ENCODE measurements around the gene RECQL5. TPM values are rescaled to one million over a fixed set of nuclear protein-coding genes. Genes with fewer than 3 reads are reported as not detected.

The RECQL5 gene
- total RNA-seq, 1 donor from 2014 or later = 17.3 TPM

DNA sequence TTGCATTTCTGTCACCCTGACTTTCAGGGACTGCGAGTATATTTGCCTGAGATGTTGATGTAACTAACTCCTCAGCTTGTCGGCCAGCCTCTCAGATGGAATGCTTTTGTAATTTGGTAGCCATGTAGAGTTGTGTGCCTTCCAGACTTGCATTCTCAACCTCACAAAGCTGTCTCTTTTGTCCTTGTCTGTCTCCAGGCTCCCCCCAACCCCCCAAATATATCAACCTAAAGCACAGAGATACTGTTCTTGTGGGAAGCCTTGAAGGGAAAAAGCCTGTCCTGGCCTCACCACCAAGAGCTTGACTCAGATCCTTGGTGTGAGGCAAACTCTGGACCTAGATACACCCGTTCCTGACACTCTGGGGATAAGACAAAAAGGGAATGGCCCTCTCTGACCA, 18.5 kb upstream of the RECQL5 start:
- intact Hi-C loops (cut with micrococcal nuclease) = no loop called here
- no peak overlapping the region for H3K4me3 ChIP-seq
- TF ChIP-seq, protein P1, sequence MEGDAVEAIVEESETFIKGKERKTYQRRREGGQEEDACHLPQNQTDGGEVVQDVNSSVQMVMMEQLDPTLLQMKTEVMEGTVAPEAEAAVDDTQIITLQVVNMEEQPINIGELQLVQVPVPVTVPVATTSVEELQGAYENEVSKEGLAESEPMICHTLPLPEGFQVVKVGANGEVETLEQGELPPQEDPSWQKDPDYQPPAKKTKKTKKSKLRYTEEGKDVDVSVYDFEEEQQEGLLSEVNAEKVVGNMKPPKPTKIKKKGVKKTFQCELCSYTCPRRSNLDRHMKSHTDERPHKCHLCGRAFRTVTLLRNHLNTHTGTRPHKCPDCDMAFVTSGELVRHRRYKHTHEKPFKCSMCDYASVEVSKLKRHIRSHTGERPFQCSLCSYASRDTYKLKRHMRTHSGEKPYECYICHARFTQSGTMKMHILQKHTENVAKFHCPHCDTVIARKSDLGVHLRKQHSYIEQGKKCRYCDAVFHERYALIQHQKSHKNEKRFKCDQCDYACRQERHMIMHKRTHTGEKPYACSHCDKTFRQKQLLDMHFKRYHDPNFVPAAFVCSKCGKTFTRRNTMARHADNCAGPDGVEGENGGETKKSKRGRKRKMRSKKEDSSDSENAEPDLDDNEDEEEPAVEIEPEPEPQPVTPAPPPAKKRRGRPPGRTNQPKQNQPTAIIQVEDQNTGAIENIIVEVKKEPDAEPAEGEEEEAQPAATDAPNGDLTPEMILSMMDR (IDR thresholded peaks at IDR 0.05; ENCODE audit: borderline replicate concordance) = no peak
- peak overlapping the region; percentile 81 for H3K27ac ChIP-seq (replicated peaks)
- H3K36me3 ChIP-seq = no peaks in the 10 kb centered on the region
- H3K27me3 ChIP-seq (ENCODE audit: low read depth) = no peaks in the 10 kb centered on the region
- DNase-seq = no peak
- no peaks in the 10 kb centered on the region for H3K9me3 ChIP-seq (replicated peaks)
- H3K4me1 ChIP-seq = peaks cover 80% of the 10 kb centered on the region

DNA sequence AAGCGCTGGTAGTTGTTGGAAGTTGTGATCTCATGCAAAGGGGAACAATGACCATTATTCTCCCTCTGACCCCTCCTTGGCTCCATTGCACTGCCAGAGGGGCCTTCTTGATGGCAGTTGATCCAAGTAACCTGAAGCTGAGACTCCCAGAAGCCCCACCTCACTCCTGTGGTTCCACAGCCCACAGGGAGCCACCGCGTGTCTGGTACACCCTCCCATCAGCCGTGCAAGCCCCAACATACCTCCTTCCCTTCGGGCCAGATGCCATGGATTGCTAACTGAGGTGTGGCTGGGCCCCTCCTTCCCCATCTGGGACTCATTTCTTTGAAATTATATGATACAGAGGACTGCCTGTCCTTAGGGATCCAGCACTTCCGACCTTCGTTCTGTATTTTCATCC, 18.0 kb upstream of the RECQL5 start:
- Histone ChIP-seq H3K4me3 (no peak overlapping the region), H3K4me1 (peaks cover 83% of the 10 kb centered on the region), H3K27ac (replicated peaks) (peak overlapping the region; percentile 81), H3K9me3 (replicated peaks) (no peaks in the 10 kb centered on the region), H3K36me3 (no peaks in the 10 kb centered on the region), H3K27me3 (ENCODE audit: low read depth) (no peaks in the 10 kb centered on the region)
- TF ChIP-seq, protein P1 (IDR thresholded peaks at IDR 0.05; ENCODE audit: borderline replicate concordance) = no peak
- intact Hi-C loops (cut with micrococcal nuclease) = no loop called here
- DNase-seq = no peak

DNA sequence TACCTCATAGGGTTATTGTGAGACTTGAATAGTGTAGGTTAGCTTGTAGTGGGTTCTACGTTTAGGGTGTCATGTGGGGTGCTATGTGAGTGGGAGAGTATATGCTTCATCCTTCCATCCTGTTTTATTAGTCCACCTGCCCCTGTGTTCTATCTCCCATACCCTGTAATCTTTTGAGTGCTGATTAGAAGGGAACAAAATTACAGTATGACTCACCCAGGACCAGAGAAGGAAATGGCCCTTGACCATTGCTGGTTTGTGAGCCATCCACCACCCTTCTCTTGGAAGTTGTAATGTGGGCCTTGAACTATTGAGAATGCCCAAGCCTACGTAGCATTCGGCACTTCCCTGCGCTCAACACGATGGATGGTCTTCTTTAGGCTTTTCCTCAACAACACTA, 17.3 kb upstream of the RECQL5 start:
- TF ChIP-seq, protein P1 (IDR thresholded peaks at IDR 0.05; ENCODE audit: borderline replicate concordance) = no peak
- no peak overlapping the region for H3K4me3 ChIP-seq
- H3K27me3 ChIP-seq (ENCODE audit: low read depth) = no peaks in the 10 kb centered on the region
- no peak for DNase-seq
- intact Hi-C loops (cut with micrococcal nuclease) = no loop called here
- no peaks in the 10 kb centered on the region for H3K36me3 ChIP-seq
- no peaks in the 10 kb centered on the region for H3K9me3 ChIP-seq (replicated peaks)
- peaks cover 88% of the 10 kb centered on the region for H3K4me1 ChIP-seq
- H3K27ac ChIP-seq (replicated peaks) = peak overlapping the region; percentile 81

DNA sequence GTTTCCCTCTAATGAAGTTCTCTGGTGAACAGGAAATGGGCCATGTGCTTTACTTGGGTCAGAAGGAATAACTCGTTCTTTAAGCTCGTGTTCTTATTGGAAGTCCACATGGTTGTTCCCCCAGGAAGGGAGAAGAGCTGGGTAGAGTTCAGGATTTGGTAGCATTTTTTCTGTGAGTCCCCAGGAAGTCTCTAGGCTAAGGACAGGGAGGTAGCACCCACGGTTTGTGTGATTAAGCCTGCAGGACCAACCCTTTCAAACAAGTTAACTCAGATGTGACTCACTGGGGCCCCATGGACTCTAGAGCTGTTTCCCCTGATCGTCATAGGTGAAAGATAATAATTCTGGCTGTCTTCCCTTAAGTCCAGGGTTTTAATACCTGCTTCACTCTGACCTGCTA, 16.6 kb upstream of the RECQL5 start:
- DNase-seq = no peak
- Histone ChIP-seq H3K27me3 (ENCODE audit: low read depth) (no peaks in the 10 kb centered on the region), H3K4me1 (peaks cover 88% of the 10 kb centered on the region), H3K9me3 (replicated peaks) (no peaks in the 10 kb centered on the region), H3K36me3 (no peaks in the 10 kb centered on the region), H3K4me3 (no peak overlapping the region), H3K27ac (replicated peaks) (peak overlapping the region; percentile 81)
- intact Hi-C loops (cut with micrococcal nuclease) = no loop called here
- TF ChIP-seq, protein P1 (IDR thresholded peaks at IDR 0.05; ENCODE audit: borderline replicate concordance) = no peak

DNA sequence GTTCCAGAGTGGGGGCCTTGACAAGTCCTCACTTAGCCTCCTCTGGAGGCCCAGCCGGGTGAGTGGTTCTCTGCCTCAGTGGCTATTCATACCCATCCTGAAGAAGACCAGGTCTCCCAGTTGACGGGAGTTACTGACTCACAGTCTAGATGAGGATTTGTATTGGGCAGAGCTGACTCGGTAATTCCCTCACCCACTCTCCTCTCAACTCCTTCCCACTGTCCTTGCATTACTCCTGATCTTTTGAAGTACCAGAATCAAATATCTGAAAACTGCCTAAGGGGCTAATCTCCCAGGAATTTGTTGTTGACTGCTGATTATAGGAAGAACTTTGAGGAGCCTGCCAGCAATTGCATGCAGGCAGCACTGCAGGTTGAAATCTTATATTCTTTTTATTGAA, 14.3 kb upstream of the RECQL5 start:
- intact Hi-C loops (cut with micrococcal nuclease) = no loop called here
- no peak for DNase-seq
- no peak overlapping the region for H3K4me3 ChIP-seq
- no peaks in the 10 kb centered on the region for H3K9me3 ChIP-seq (replicated peaks)
- no peaks in the 10 kb centered on the region for H3K36me3 ChIP-seq
- H3K27me3 ChIP-seq (ENCODE audit: low read depth) = no peaks in the 10 kb centered on the region
- H3K4me1 ChIP-seq = peaks cover 69% of the 10 kb centered on the region
- peak overlapping the region; percentile 87 for H3K27ac ChIP-seq (replicated peaks)
- TF ChIP-seq, protein P1 (IDR thresholded peaks at IDR 0.05; ENCODE audit: borderline replicate concordance) = no peak

DNA sequence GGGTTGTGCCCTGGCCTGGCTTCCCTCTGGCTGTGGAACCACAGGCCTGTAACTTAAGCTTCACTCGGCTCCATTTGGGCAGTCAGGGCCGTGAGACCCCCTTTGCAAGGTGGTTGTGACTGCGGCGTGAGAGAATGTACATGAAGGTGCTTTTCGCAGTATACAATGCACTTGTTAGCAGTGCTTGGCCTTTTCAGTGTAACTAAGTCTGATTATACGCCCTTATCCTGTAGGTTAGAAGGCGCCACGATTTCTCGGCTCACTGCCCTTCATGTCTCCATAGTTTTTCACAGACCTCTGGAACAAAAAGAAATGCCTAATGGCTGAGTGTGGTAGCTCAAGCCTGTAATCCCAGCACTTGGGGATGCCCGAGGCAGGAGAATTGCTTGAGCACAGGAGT, 13.5 kb upstream of the RECQL5 start:
- TF ChIP-seq, protein P1 (IDR thresholded peaks at IDR 0.05; ENCODE audit: borderline replicate concordance) = no peak
- peaks cover 61% of the 10 kb centered on the region for H3K4me1 ChIP-seq
- no peak overlapping the region for H3K4me3 ChIP-seq
- peak overlapping the region; percentile 87 for H3K27ac ChIP-seq (replicated peaks)
- H3K27me3 ChIP-seq (ENCODE audit: low read depth) = no peaks in the 10 kb centered on the region
- intact Hi-C loops (cut with micrococcal nuclease) = no loop called here
- H3K36me3 ChIP-seq = no peaks in the 10 kb centered on the region
- H3K9me3 ChIP-seq (replicated peaks) = no peaks in the 10 kb centered on the region
- no peak for DNase-seq

Data from left ventricle myocardium inferior (tissue), 1 donor.